Fibroblast of villous mesenchyme (primary cell): ENCODE results near the gene PADI2. TPM values are rescaled to one million over a fixed set of nuclear protein-coding genes. Genes with fewer than 3 reads are reported as not detected.

Experiments
- DNase-seq: peaks from one replicate; pipeline ENCODE4 v3.0.0-alpha.2; 2010; ENCODE audit warnings: low read depth
- H3K4me3 ChIP-seq: 2 replicates; pipeline ENCODE4 v1.5.1; 2011; ENCODE audit warnings: low read depth, mild to moderate bottlenecking, low read length
- CTCF ChIP-seq: IDR thresholded peaks from 2 replicates; pipeline ENCODE4 v1.5.1; 2012; ENCODE audit warnings: low read depth, mild to moderate bottlenecking, low read length; ENCODE audit not compliant: insufficient read depth
- total RNA-seq: library from RNA; depleted of rRNA; stranded (reverse); fragments of >200 nt; gene quantifications from 2 replicates; pipeline ENCODE4 v1.2.3, GENCODE V29; 2012

PADI2 gene
- total RNA-seq, 1 donor = 0.43 TPM

GRCh38 chr1:17023102-17023501 is 96.1 kb downstream of the PADI2 start:
- no peak for TF ChIP-seq CTCF
- H3K4me3 ChIP-seq = no peak overlapping the region
- no peak for DNase-seq

- TF ChIP-seq CTCF = no peak
These were observed 97.4 kb downstream of the PADI2 start for GRCh38 chr1:17021896-17022295.

GRCh38 chr1:17020502-17020901 is 98.7 kb downstream of the PADI2 start:
- no peak for TF ChIP-seq CTCF
- peak; percentile 82 for DNase-seq
- H3K4me3 ChIP-seq = no peak overlapping the region

More at GRCh38 chr1:17021896-17022295, 97.4 kb downstream of the PADI2 start:
- no peak overlapping the region for H3K4me3 ChIP-seq
- no peak for DNase-seq

- DNase-seq = no peak
- no peak overlapping the region for H3K4me3 ChIP-seq
- TF ChIP-seq CTCF = no peak
These were observed 100.4 kb downstream of the PADI2 start for GRCh38 chr1:17018849-17019248.

- DNase-seq = no peak
- TF ChIP-seq CTCF = no peak
- no peak overlapping the region for H3K4me3 ChIP-seq
These were observed 101.8 kb downstream of the PADI2 start for GRCh38 chr1:17017435-17017834.

Other genes with a start within 250 kb of the PADI2 start
- gene RNU1-2, start 223.5 kb downstream of the PADI2 start, total RNA-seq = under 0.01 TPM in 1 of 2 replicates, not detected in the other
- 13.8 and 22.2 TPM in 2 replicates for gene CROCC, start 197.5 kb downstream of the PADI2 start, total RNA-seq
- gene MFAP2, start 138.8 kb downstream of the PADI2 start, total RNA-seq = 33.2 and 70.2 TPM in 2 replicates
- gene ATP13A2, start 107.5 kb downstream of the PADI2 start, total RNA-seq = 40.2 and 42.2 TPM in 2 replicates
- 123 and 129 TPM in 2 replicates for gene SDHB, start 65.4 kb downstream of the PADI2 start, total RNA-seq
- gene PADI1, start 85.7 kb upstream of the PADI2 start, total RNA-seq = 0.43 and 0.64 TPM in 2 replicates
- under 0.01 TPM in 1 of 2 replicates, not detected in the other for gene PADI3, start 129.6 kb upstream of the PADI2 start, total RNA-seq
- not detected in 2 replicates for gene PADI4, start 188.7 kb upstream of the PADI2 start, total RNA-seq